RPMI7951 (cell line): ENCODE data around the gene NRXN3. TPM values are rescaled to one million over a fixed set of nuclear protein-coding genes. Genes with fewer than 3 reads are reported as not detected.
A peak's percentile ranks its signal among the peaks of the same experiment; 100 is the strongest.

ENCODE experiments used
- DNase-seq: peaks from one replicate; pipeline ENCODE4 v3.0.0-alpha.2; 2012; ENCODE audit warnings: low read depth
- total RNA-seq: library from RNA; depleted of rRNA; stranded (reverse); fragments of >200 nt; shearing (Covaris generic); gene quantifications from 2 replicates; pipeline ENCODE4 v1.2.3, GENCODE V29; 2014

NRXN3 gene
- total RNA-seq, 1 experiment from 2014 or later = 0.24 TPM

GRCh38 chr14:79411403-79412174, 1241.4 kb downstream of the NRXN3 start:
- DNase-seq = peak; percentile 7

- DNase-seq = no peak
Measured at GRCh38 chr14:79412822-79413221, 1242.6 kb downstream of the NRXN3 start.

GRCh38 chr14:79413734-79414428, 1243.7 kb downstream of the NRXN3 start:
- DNase-seq = no peak

- no peak for DNase-seq
Measured at GRCh38 chr14:79415726-79416125, 1245.6 kb downstream of the NRXN3 start.

GRCh38 chr14:79417961-79418360, 1247.8 kb downstream of the NRXN3 start:
- DNase-seq = no peak

GRCh38 chr14:79418649-79419415, 1248.7 kb downstream of the NRXN3 start:
- DNase-seq = peak; percentile 11

GRCh38 chr14:79419571-79420327, 1249.6 kb downstream of the NRXN3 start:
- DNase-seq = no peak

GRCh38 chr14:79420725-79421124, 1250.6 kb downstream of the NRXN3 start:
- DNase-seq = no peak

- no peak for DNase-seq
Measured at GRCh38 chr14:79421811-79422210, 1251.6 kb downstream of the NRXN3 start.

- DNase-seq = no peak
Measured at GRCh38 chr14:79424462-79424861, 1254.3 kb downstream of the NRXN3 start.

GRCh38 chr14:79426103-79426755, 1256.1 kb downstream of the NRXN3 start:
- no peak for DNase-seq

- DNase-seq = no peak
Measured at GRCh38 chr14:79432640-79433039, 1262.5 kb downstream of the NRXN3 start.

GRCh38 chr14:79436335-79436734, 1266.2 kb downstream of the NRXN3 start:
- DNase-seq = no peak

- no peak for DNase-seq
Measured at GRCh38 chr14:79437951-79438350, 1267.8 kb downstream of the NRXN3 start.

GRCh38 chr14:79438696-79439342, 1268.6 kb downstream of the NRXN3 start:
- no peak for DNase-seq

GRCh38 chr14:79442786-79443185, 1272.6 kb downstream of the NRXN3 start:
- no peak for DNase-seq

- DNase-seq = no peak
Measured at GRCh38 chr14:79443602-79444001, 1273.4 kb downstream of the NRXN3 start.

- no peak for DNase-seq
Measured at GRCh38 chr14:79448960-79449359, 1278.8 kb downstream of the NRXN3 start.

GRCh38 chr14:79451601-79452000, 1281.4 kb downstream of the NRXN3 start:
- no peak for DNase-seq

GRCh38 chr14:79453276-79453675, 1283.1 kb downstream of the NRXN3 start:
- no peak for DNase-seq

- no peak for DNase-seq
Measured at GRCh38 chr14:79464468-79464867, 1294.3 kb downstream of the NRXN3 start.
